Hepatic stellate cell (primary cell): Measurements from ENCODE around the gene POLR1F.
A peak's percentile ranks its signal among the peaks of the same experiment; 100 is the strongest.

Experiments
- DNase-seq: peaks from one replicate; pipeline ENCODE4 v3.0.0; 2011; ENCODE audit warnings: low spot score

POLR1F gene

DNA sequence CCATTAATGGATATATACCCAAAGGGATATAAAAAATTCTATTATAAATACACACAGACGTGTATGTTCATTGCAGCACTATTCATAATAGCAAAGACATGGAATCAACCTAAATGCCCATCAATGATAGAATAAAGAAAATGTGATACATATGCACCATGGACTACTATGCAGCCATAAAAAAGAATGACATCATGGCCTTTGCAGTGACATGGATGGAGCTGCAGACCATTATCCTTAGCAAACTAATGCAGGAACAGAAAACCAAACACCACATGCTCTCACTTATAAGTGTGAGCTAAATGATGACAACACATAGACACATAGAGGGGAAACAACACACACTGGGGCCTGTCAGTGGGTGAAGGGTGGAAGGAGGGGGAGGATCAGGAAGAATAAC is 33.0 kb downstream of the POLR1F start:
- DNase-seq = no peak

DNA sequence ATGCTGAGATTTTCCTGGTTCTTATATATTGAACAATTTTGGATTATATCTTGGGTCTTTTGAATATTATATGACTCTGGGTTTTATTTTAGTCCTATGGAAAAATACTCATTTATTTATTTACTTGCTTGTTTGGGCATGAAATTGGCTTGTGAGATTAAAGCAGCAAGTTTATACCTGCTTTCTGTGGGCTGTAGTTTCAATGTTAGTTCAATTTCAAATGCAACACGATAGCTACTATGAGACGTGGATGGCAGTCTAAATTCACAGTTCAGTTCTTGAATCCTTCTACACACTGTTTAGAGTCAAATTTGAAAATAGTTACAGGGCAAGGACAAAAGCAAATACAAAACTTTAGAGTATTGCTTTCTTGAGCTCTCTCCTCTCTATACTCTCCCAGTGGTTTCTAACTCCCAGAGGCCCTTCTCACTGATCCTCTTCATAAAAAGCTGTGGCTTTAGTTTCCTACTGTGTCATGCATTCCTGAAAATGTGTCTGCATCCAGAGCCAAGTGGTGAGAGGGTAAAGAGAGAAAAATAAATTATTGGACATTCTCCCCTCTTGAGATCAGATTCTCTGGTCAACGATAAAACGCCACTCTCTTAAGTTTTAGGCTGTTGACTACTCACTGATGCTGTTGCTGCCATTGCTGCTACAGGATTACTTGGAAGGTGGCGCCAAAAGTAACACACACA is 34.4 kb downstream of the POLR1F start:
- DNase-seq = no peak

DNA sequence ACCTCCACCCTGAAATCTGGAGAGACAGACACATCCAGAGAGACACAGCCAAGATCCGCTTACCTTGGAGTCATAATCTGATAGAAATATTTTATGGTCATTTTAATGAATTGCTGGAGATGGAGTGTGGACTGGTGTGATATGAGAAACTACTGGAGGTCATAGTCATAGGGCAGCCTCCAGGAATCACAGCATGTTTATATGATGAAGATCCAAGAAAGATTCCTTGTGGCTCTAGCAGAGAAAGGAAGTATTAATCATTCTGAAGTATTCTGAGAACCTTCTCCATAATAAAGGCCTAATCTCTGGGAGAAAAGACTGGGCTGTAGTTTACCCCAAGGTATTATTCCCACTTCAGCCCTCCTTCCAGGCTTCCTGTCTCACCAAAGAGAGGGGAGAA is 38.0 kb downstream of the POLR1F start:
- no peak for DNase-seq

DNA sequence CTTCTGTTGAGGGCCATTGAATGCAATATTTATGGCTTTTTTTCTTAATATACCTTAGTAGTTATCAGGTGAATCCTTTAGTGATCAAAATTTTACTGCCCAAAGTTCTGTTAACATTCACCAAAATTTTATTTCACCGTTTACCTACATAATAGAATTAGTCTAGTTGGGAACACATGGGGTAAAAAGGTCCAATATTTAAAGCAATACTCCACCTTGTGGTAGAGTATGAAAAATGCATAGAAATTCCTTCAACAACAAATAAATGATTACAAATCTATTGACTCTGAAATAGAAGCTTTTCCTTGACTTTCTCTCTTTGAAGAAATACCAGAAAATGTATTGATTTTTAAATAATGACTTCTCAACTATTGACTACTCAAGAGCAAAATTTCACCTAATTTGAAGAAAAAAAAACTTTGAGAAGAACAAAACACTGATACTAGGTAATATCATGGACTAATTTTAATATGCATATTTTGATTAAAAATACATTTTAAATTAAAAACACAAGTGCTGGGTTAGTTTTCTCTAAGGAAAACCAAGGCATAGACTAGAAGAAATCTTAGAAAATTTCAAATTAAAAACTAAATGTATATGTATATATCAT is 43.3 kb downstream of the POLR1F start:
- DNase-seq = peak; percentile 4

DNA sequence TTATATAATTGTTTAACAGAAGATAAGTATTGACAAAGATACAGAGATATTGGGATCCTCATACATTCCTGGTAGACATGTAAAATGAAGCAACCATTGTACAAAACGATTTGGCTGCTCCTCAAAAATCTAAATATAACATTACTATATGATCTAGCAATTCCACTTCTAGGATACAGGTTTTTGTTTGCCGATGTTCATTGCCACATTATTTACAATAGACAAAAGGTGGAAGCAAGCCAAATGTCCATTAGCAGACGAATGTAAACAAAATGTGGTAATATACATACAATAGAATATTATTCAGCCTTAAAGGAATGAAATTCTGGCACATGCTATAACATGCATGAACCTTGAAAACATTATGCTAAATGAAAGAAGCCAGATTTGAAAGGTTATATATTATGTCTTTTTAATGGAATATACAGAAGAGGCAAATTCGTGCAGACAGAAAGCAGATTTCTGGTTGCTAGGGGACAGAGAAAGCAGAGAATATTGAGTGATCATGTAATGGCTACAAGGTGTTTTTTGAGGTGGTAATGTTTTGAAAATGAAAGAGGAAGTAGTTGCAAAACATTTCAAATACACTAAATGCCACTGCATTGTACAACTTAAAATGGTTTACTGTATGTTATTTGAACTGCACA is 44.9 kb downstream of the POLR1F start:
- DNase-seq = no peak

DNA sequence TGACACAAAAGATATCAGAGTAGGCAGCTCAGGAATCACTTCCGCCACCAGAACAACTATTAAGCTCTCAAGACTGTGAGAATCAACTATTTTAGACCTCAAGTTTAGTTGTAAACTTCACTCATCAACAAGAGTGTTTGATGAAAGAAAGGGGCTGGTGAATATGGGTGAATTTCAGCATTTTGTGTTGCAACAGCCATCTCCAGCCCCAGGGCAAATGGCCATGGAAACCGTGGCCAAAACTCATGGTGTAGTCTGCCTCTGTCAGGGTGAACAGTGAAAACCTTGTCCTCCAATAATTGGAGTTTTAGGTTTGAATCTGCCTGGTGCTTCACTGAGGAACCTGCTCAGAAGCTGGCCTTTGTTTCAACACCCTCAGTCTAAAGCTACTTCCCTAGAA is 60.0 kb downstream of the POLR1F start:
- no peak for DNase-seq
